H1 (cell line): ENCODE data around the gene SPARCL1. TPM values are rescaled to one million over a fixed set of nuclear protein-coding genes. Genes with fewer than 3 reads are reported as not detected.

ENCODE experiments used
- ASH2L ChIP-seq: fragments of 200-600, 300-600 bp; sonication (generic); IDR thresholded peaks from one replicate; pipeline ENCODE4 v1.7.1; 2017; ENCODE audit warnings: low read length
- EP300 ChIP-seq, 2 experiments: IDR thresholded peaks; 1 replicate in 1 of 2; 2 replicates in 1 of 2; pipeline ENCODE4 v1.6.1; 2011 to 2012; ENCODE audit warnings: low read depth in 2 of 2, low read length in 2 of 2, mild to moderate bottlenecking in 2 of 2, borderline replicate concordance in 1 of 2, inconsistent platforms in 1 of 2, moderate library complexity in 1 of 2
- GABPA ChIP-seq: IDR thresholded peaks from 2 replicates; pipeline ENCODE4 v1.6.1; 2011; ENCODE audit warnings: mild to moderate bottlenecking, low read length, moderate library complexity, borderline replicate concordance; ENCODE audit not compliant: insufficient read depth
- POLR2A ChIP-seq, 2 experiments: IDR thresholded peaks; 1 replicate in 1 of 2; 2 replicates in 1 of 2; pipeline ENCODE4 v1.6.1; 2011; ENCODE audit warnings: low read depth in 2 of 2, low read length in 2 of 2, mild to moderate bottlenecking in 2 of 2; ENCODE audit errors: control extremely low read depth in 1 of 2
- RFX5 ChIP-seq: IDR thresholded peaks from 2 replicates; pipeline ENCODE4 v1.6.1; 2011; ENCODE audit warnings: low read depth, low read length, improper control_type of control experiment, borderline replicate concordance
- RXRA ChIP-seq: IDR thresholded peaks from 2 replicates; pipeline ENCODE4 v1.6.1; 2011; ENCODE audit warnings: low read depth, mild to moderate bottlenecking, low read length, moderate library complexity; ENCODE audit not compliant: insufficient read depth
- SIX5 ChIP-seq: IDR thresholded peaks from 2 replicates; pipeline ENCODE4 v1.6.1; 2011; ENCODE audit warnings: mild to moderate bottlenecking, low read depth, low read length
- TAF7 ChIP-seq: optimal IDR thresholded peaks from 2 replicates; pipeline ENCODE3; 2011; ENCODE audit warnings: low read depth, mild to moderate bottlenecking, inconsistent platforms, low read length, moderate library complexity, borderline replicate concordance
- YY1 ChIP-seq: IDR thresholded peaks from 2 replicates; pipeline ENCODE4 v1.6.1; 2011; ENCODE audit warnings: low read depth, mild to moderate bottlenecking, low read length
- polyA plus RNA-seq, 7 experiments: library from polyadenylated mRNA; depleted of rRNA in 3 of 7; stranded (reverse) in 5 of 7; unstranded in 2 of 7; fragments of >200 nt in 5 of 7; fragments of 200-250 nt in 2 of 7; gene quantifications; 1 replicate in 5 of 7; 2 replicates in 1 of 7; 4 replicates in 1 of 7; pipeline versions ENCODE4 v1.2.1 to v1.2.3, GENCODE V29; 2011 to 2013; ENCODE audit warnings: missing spikeins in 2 of 7, mixed read lengths in 2 of 7
- total RNA-seq: library from RNA; stranded (reverse); fragmentation: NEBNext Ultra II Directional; extraction: Animal tissue kit (Norgen Biotek cat#: 25700); gene quantifications from 2 replicates; pipeline ENCODE4 v1.2.1, GENCODE V29; 2021
- TF ChIP-seq, protein P1 (sequence below): fragments of 300-600 bp; sonication (generic); IDR thresholded peaks from 2 replicates; pipeline ENCODE4 v1.7.1; 2012; ENCODE audit warnings: low read length, moderate library complexity, mild to moderate bottlenecking, inconsistent platforms; ENCODE audit not compliant: insufficient replicate concordance

SPARCL1 gene
- total and polyA plus RNA-seq, 2 of the 8 experiments (the other 6 are each of a cell fraction or from before 2014, with no cell fraction given): 0.48 to 0.51 TPM

GRCh38 chr4:87462102-87462501, 67.1 kb downstream of the SPARCL1 start (continued):
- TF ChIP-seq, protein P1, sequence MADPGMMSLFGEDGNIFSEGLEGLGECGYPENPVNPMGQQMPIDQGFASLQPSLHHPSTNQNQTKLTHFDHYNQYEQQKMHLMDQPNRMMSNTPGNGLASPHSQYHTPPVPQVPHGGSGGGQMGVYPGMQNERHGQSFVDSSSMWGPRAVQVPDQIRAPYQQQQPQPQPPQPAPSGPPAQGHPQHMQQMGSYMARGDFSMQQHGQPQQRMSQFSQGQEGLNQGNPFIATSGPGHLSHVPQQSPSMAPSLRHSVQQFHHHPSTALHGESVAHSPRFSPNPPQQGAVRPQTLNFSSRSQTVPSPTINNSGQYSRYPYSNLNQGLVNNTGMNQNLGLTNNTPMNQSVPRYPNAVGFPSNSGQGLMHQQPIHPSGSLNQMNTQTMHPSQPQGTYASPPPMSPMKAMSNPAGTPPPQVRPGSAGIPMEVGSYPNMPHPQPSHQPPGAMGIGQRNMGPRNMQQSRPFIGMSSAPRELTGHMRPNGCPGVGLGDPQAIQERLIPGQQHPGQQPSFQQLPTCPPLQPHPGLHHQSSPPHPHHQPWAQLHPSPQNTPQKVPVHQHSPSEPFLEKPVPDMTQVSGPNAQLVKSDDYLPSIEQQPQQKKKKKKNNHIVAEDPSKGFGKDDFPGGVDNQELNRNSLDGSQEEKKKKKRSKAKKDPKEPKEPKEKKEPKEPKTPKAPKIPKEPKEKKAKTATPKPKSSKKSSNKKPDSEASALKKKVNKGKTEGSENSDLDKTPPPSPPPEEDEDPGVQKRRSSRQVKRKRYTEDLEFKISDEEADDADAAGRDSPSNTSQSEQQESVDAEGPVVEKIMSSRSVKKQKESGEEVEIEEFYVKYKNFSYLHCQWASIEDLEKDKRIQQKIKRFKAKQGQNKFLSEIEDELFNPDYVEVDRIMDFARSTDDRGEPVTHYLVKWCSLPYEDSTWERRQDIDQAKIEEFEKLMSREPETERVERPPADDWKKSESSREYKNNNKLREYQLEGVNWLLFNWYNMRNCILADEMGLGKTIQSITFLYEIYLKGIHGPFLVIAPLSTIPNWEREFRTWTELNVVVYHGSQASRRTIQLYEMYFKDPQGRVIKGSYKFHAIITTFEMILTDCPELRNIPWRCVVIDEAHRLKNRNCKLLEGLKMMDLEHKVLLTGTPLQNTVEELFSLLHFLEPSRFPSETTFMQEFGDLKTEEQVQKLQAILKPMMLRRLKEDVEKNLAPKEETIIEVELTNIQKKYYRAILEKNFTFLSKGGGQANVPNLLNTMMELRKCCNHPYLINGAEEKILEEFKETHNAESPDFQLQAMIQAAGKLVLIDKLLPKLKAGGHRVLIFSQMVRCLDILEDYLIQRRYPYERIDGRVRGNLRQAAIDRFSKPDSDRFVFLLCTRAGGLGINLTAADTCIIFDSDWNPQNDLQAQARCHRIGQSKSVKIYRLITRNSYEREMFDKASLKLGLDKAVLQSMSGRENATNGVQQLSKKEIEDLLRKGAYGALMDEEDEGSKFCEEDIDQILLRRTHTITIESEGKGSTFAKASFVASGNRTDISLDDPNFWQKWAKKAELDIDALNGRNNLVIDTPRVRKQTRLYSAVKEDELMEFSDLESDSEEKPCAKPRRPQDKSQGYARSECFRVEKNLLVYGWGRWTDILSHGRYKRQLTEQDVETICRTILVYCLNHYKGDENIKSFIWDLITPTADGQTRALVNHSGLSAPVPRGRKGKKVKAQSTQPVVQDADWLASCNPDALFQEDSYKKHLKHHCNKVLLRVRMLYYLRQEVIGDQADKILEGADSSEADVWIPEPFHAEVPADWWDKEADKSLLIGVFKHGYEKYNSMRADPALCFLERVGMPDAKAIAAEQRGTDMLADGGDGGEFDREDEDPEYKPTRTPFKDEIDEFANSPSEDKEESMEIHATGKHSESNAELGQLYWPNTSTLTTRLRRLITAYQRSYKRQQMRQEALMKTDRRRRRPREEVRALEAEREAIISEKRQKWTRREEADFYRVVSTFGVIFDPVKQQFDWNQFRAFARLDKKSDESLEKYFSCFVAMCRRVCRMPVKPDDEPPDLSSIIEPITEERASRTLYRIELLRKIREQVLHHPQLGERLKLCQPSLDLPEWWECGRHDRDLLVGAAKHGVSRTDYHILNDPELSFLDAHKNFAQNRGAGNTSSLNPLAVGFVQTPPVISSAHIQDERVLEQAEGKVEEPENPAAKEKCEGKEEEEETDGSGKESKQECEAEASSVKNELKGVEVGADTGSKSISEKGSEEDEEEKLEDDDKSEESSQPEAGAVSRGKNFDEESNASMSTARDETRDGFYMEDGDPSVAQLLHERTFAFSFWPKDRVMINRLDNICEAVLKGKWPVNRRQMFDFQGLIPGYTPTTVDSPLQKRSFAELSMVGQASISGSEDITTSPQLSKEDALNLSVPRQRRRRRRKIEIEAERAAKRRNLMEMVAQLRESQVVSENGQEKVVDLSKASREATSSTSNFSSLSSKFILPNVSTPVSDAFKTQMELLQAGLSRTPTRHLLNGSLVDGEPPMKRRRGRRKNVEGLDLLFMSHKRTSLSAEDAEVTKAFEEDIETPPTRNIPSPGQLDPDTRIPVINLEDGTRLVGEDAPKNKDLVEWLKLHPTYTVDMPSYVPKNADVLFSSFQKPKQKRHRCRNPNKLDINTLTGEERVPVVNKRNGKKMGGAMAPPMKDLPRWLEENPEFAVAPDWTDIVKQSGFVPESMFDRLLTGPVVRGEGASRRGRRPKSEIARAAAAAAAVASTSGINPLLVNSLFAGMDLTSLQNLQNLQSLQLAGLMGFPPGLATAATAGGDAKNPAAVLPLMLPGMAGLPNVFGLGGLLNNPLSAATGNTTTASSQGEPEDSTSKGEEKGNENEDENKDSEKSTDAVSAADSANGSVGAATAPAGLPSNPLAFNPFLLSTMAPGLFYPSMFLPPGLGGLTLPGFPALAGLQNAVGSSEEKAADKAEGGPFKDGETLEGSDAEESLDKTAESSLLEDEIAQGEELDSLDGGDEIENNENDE: no peak
- TF ChIP-seq YY1: no peak
- TF ChIP-seq SIX5: no peak
- no peak for TF ChIP-seq GABPA
- no peak for TF ChIP-seq TAF7
- TF ChIP-seq RXRA: no peak
- TF ChIP-seq RFX5: no peak
- no peak for TF ChIP-seq POLR2A (IDR thresholded peaks at IDR 0.05; ENCODE audit: control extremely low read depth in 1 of 2, low read depth in 2 of 2, low read length in 2 of 2)
- no peak for TF ChIP-seq ASH2L
- TF ChIP-seq EP300 (IDR thresholded peaks at IDR 0.05; ENCODE audit: borderline replicate concordance in 1 of 2, low read depth in 2 of 2, low read length in 2 of 2): no peak
